ENCODE results near the gene CPLANE2.

The CPLANE2 gene

GRCh38 chr1:16244650-16245285 lies 7.8 kb upstream of the CPLANE2 start:
- no peak for DNase-seq (ENCODE audit: low read depth)
- TF ChIP-seq, protein P1, sequence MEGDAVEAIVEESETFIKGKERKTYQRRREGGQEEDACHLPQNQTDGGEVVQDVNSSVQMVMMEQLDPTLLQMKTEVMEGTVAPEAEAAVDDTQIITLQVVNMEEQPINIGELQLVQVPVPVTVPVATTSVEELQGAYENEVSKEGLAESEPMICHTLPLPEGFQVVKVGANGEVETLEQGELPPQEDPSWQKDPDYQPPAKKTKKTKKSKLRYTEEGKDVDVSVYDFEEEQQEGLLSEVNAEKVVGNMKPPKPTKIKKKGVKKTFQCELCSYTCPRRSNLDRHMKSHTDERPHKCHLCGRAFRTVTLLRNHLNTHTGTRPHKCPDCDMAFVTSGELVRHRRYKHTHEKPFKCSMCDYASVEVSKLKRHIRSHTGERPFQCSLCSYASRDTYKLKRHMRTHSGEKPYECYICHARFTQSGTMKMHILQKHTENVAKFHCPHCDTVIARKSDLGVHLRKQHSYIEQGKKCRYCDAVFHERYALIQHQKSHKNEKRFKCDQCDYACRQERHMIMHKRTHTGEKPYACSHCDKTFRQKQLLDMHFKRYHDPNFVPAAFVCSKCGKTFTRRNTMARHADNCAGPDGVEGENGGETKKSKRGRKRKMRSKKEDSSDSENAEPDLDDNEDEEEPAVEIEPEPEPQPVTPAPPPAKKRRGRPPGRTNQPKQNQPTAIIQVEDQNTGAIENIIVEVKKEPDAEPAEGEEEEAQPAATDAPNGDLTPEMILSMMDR (IDR thresholded peaks at IDR 0.05; ENCODE audit: control insufficient read depth, extremely low read depth, insufficient read depth): no peak

DNA sequence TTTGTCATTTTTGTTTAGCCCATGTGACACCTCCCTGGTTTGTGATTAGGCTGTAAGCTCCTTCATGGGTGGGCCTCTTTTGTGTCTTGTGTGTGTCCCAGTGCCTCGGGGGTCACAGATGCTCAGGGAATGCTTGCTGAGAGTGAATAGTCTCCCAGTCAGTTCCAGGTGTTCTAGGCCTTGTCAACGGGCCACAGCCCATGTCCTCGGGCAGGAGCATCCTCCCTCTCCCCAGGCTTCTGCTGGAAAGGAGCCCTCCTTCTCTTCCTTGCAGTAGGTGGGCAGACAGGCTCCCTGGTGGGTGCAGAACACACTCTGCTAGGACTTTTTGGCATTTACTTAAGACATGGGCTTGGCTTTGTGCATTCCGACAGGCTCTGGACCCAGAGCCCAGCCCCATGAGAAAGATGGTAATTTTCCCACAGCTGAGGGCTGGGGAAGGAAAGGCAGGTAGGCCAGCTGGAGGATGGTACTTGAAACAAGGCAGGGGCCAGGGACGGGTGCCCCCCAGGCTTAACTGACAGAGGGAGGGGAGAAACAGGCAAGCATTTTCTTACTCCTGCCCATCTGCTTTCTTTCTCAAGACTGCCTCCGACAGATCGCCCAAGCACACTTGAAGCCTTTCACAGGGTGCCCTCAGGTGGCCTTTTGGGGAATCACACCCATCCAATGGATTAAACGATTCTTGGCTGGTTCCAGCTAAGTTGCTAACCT lies 7.1 kb upstream of the CPLANE2 start:
- TF ChIP-seq, protein P1 (IDR thresholded peaks at IDR 0.05; ENCODE audit: control insufficient read depth, extremely low read depth, insufficient read depth): peak; percentile 65
- no peak overlapping the region for H3K4me3 ChIP-seq (ENCODE audit: low read depth, low read length)
- no peak for DNase-seq (ENCODE audit: low read depth)

More at GRCh38 chr1:16244650-16245285, 7.8 kb upstream of the CPLANE2 start:
- H3K4me3 ChIP-seq (ENCODE audit: low read depth, low read length): no peak overlapping the region

- DNase-seq (ENCODE audit: low read depth): no peak
- TF ChIP-seq, protein P1 (IDR thresholded peaks at IDR 0.05; ENCODE audit: control insufficient read depth, extremely low read depth, insufficient read depth): no peak
- H3K4me3 ChIP-seq (ENCODE audit: low read depth, low read length): no peak overlapping the region
Measured at GRCh38 chr1:16243215-16243610, 6.2 kb upstream of the CPLANE2 start.

GRCh38 chr1:16242556-16243214 lies 5.7 kb upstream of the CPLANE2 start:
- no peak overlapping the region for H3K4me3 ChIP-seq (ENCODE audit: low read depth, low read length)
- TF ChIP-seq, protein P1 (IDR thresholded peaks at IDR 0.05; ENCODE audit: control insufficient read depth, extremely low read depth, insufficient read depth): no peak
- DNase-seq (ENCODE audit: low read depth): no peak

GRCh38 chr1:16241221-16241708 lies 4.3 kb upstream of the CPLANE2 start:
- TF ChIP-seq, protein P1 (IDR thresholded peaks at IDR 0.05; ENCODE audit: control insufficient read depth, extremely low read depth, insufficient read depth): no peak
- DNase-seq (ENCODE audit: low read depth): no peak
- H3K4me3 ChIP-seq (ENCODE audit: low read depth, low read length): no peak overlapping the region

DNA sequence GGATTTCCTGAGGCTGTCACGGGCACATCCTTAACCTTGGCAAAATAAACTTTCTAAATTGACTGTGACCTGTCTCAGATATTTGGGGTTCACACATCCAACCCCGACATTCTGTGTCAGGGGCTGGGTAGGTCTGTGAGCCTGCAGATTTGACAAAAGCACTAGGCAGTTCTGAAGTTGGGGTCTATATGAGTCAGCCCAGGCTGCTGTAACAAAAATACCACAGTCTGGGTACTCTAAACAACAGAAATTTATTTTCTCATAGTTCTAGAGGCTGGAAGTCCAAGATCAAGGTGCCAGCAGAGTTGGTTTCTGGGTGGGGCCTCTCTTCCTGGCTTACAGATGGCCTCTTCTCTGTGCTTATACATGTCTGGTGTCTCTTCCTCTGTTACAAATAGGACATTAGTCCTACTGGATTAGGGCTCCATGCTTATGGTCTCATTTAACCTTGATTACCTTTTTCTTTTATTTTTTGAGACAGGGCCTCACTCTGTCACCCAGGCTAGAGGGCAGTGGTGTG lies 3.0 kb upstream of the CPLANE2 start:
- DNase-seq (ENCODE audit: low read depth): no peak
- TF ChIP-seq, protein P1 (IDR thresholded peaks at IDR 0.05; ENCODE audit: control insufficient read depth, extremely low read depth, insufficient read depth): no peak
- no peak overlapping the region for H3K4me3 ChIP-seq (ENCODE audit: low read depth, low read length)

Data from LNCaP clone FGC (cell line).